Loucy (cell line): Measurements from ENCODE around the gene PLEKHA5.

Experiments used
- H2AFZ ChIP-seq: fragments of 200-600 bp; sonication (generic); 2 replicates; pipeline ENCODE4 v1.6.0; 2016; ENCODE audit warnings: antibody characterized with exemption, mild to moderate bottlenecking, low read length, moderate library complexity
- H3F3A ChIP-seq: fragments of 200-600 bp; 2 replicates; pipeline ENCODE4 v1.6.0; 2016; ENCODE audit warnings: antibody characterized with exemption, low read depth, mild to moderate bottlenecking
- H3K27me3 ChIP-seq: fragments of 200-600 bp; sonication (generic); 2 replicates; pipeline ENCODE4 v1.6.1; 2014; ENCODE audit warnings: low read length, mild to moderate bottlenecking; ENCODE audit not compliant: insufficient read depth, poor library complexity, severe bottlenecking
- H3K36me3 ChIP-seq: fragments of 200-600 bp; sonication (generic); 2 replicates; pipeline ENCODE4 v1.6.1; 2016; ENCODE audit warnings: low read length; ENCODE audit not compliant: insufficient read depth
- H3K4me1 ChIP-seq: fragments of 200-600 bp; sonication (generic); 2 replicates; pipeline ENCODE4 v1.5.1; 2014; ENCODE audit warnings: low read length, mild to moderate bottlenecking; ENCODE audit not compliant: insufficient read depth, poor library complexity, severe bottlenecking
- H3K4me2 ChIP-seq: fragments of 200-600 bp; sonication (generic); 2 replicates; pipeline ENCODE4 v1.6.0; 2014; ENCODE audit warnings: antibody characterized with exemption, low read length, low read depth, mild to moderate bottlenecking; ENCODE audit not compliant: poor library complexity, severe bottlenecking
- H3K4me3 ChIP-seq: fragments of 200-600 bp; sonication (generic); 2 replicates; pipeline ENCODE4 v1.5.1; 2014; ENCODE audit warnings: low read length, mild to moderate bottlenecking, mixed read lengths; ENCODE audit not compliant: poor library complexity, severe bottlenecking
- H3K79me2 ChIP-seq: fragments of 200-600 bp; sonication (generic); 2 replicates; pipeline ENCODE4 v1.6.1; 2014; ENCODE audit warnings: low read length; ENCODE audit not compliant: insufficient read depth
- H3K9ac ChIP-seq: fragments of 200-600 bp; sonication (generic); 2 replicates; pipeline ENCODE4 v1.6.0; 2014; ENCODE audit warnings: mild to moderate bottlenecking, low read depth, low read length, moderate library complexity; ENCODE audit not compliant: poor library complexity, severe bottlenecking
- H3K9me2 ChIP-seq: fragments of 200-600 bp; sonication (generic); replicated peaks from 2 replicates; pipeline ENCODE4 v1.6.1; 2016; ENCODE audit warnings: low read depth, low read length, mixed read lengths
- H3K9me3 ChIP-seq: fragments of 200-600 bp; sonication (generic); 2 replicates; pipeline ENCODE4 v1.6.1; 2014; ENCODE audit warnings: mild to moderate bottlenecking, antibody characterized with exemption, low read length, low read depth; ENCODE audit not compliant: insufficient read depth
- H4K20me1 ChIP-seq: fragments of 200-600 bp; sonication (generic); 2 replicates; pipeline ENCODE4 v1.6.0; 2014; ENCODE audit warnings: antibody characterized with exemption, low read length, mild to moderate bottlenecking; ENCODE audit not compliant: insufficient read depth, poor library complexity, severe bottlenecking
- CTCF ChIP-seq: fragments of 200-600 bp; sonication (generic); conservative IDR thresholded peaks from 2 replicates; pipeline ENCODE4 v1.5.1; 2014; ENCODE audit warnings: mild to moderate bottlenecking, antibody characterized with exemption, low read length
- EZH2phosphoT487 ChIP-seq: fragments of 200-600 bp; IDR thresholded peaks from 2 replicates; pipeline ENCODE4 v1.6.1; 2018; ENCODE audit warnings: antibody characterized with exemption, mild to moderate bottlenecking, moderate library complexity, borderline replicate concordance

Gene PLEKHA5

GRCh38 chr12:19239102-19239501 is 109.6 kb downstream of the PLEKHA5 start:
- Histone ChIP-seq H3K36me3 (no peaks in the 10 kb centered on the region), H3K79me2 (peaks cover 30% of the 10 kb centered on the region; the same call in 1 of the 2 replicates), H4K20me1 (no peaks in the 10 kb centered on the region), H3K27me3 (no peaks in the 10 kb centered on the region), H3K4me1 (peaks cover 74% of the 10 kb centered on the region), H2AFZ (no peak overlapping the region), H3K4me2 (peak overlapping the region; percentile 57), H3K9me3 (no peaks in the 10 kb centered on the region), H3F3A (0 out of 2 replicates have a peak, but pooled peaks cover 4% of the 10 kb centered on the region), H3K4me3 (peak overlapping the region; percentile 55), H3K9me2 (no peaks in the 10 kb centered on the region), H3K9ac (peak overlapping the region; percentile 39)
- TF ChIP-seq EZH2phosphoT487 (no peak), CTCF (no peak)

GRCh38 chr12:19239616-19240234 is 110.2 kb downstream of the PLEKHA5 start:
- no peaks in the 10 kb centered on the region for H3K9me3 ChIP-seq
- H3K9ac ChIP-seq: peak overlapping the region; percentile 39
- no peaks in the 10 kb centered on the region for H4K20me1 ChIP-seq
- no peak for TF ChIP-seq EZH2phosphoT487
- no peak for TF ChIP-seq CTCF
- peaks cover 74% of the 10 kb centered on the region for H3K4me1 ChIP-seq
- H3K9me2 ChIP-seq: no peaks in the 10 kb centered on the region
- H3K4me3 ChIP-seq: peak overlapping the region; percentile 55
- 0 out of 2 replicates have a peak, but pooled peaks cover 4% of the 10 kb centered on the region for H3F3A ChIP-seq
- no peaks in the 10 kb centered on the region for H3K36me3 ChIP-seq
- H3K79me2 ChIP-seq: peaks cover 30% of the 10 kb centered on the region; the same call in 1 of the 2 replicates
- peak overlapping the region; percentile 57 for H3K4me2 ChIP-seq
- no peak overlapping the region for H2AFZ ChIP-seq
- H3K27me3 ChIP-seq: no peaks in the 10 kb centered on the region

GRCh38 chr12:19242581-19242980 is 113.0 kb downstream of the PLEKHA5 start:
- H3F3A ChIP-seq: 0 out of 2 replicates have a peak, but pooled peaks cover 4% of the 10 kb centered on the region
- H3K9ac ChIP-seq: peak overlapping the region; percentile 74
- peaks cover 65% of the 10 kb centered on the region for H3K4me1 ChIP-seq
- TF ChIP-seq EZH2phosphoT487 (no peak), CTCF (no peak)
- H3K79me2 ChIP-seq: peaks cover 50% of the 10 kb centered on the region; the same call in 1 of the 2 replicates
- H2AFZ ChIP-seq: peak overlapping the region; percentile 23; the same call in 1 of the 2 replicates
- H3K9me2 ChIP-seq: no peaks in the 10 kb centered on the region
- H3K4me3 ChIP-seq: peak overlapping the region; percentile 68
- no peaks in the 10 kb centered on the region for H3K27me3 ChIP-seq
- H3K9me3 ChIP-seq: no peaks in the 10 kb centered on the region
- peak overlapping the region; percentile 83 for H3K4me2 ChIP-seq
- no peaks in the 10 kb centered on the region for H4K20me1 ChIP-seq
- no peaks in the 10 kb centered on the region for H3K36me3 ChIP-seq
